Activated T-helper 2 cell treated with anti-CD3 and anti-CD28 coated beads, Interferon-gamma antibody, Interleukin-2, Interleukin-4, amounts not matched to agents 10 μg/mL and 5 μg/mL and 100 μg/mL, durations not matched to agents 14 hours and 24 hours and 36 hours (primary cell): Measurements from ENCODE around the gene AKAP1. TPM values are rescaled to one million over a fixed set of nuclear protein-coding genes. Genes with fewer than 3 reads are reported as not detected.
"Not testable (repeated sequence)": the region's sequence is repeated elsewhere in the genome, so short reads cannot be mapped to it uniquely, and the experiment has no call there.

Experiments
- DNase-seq: peaks from one replicate; pipeline ENCODE4 v3.0.0; 2021; ENCODE audit warnings: low spot score
- H3K27ac Mint-ChIP-seq: one replicate; pipeline ENCODE4 v1.8.0; 2021; ENCODE audit warnings: mixed read lengths
- H3K27me3 Mint-ChIP-seq: one replicate; pipeline ENCODE4 v1.8.0; 2021; ENCODE audit warnings: low read depth, mixed read lengths
- H3K36me3 Mint-ChIP-seq: one replicate; pipeline ENCODE4 v1.8.0; 2021; ENCODE audit warnings: low read depth, mixed read lengths
- H3K4me1 Mint-ChIP-seq: one replicate; pipeline ENCODE4 v1.8.0; 2021; ENCODE audit warnings: low read depth, mixed read lengths
- H3K4me3 Mint-ChIP-seq: one replicate; pipeline ENCODE4 v1.8.0; 2021; ENCODE audit warnings: low read depth, mild to moderate bottlenecking, moderate library complexity, mixed read lengths
- H3K9me3 Mint-ChIP-seq: one replicate; pipeline ENCODE4 v1.8.0; 2021; ENCODE audit warnings: mixed read lengths
- intact Hi-C: fragments of 100-400 bp; cut with micrococcal nuclease; formaldehyde crosslinking; loops from one replicate; pipeline ENCODE4 v1.15.1; 2023
- total RNA-seq: library from RNA; stranded (reverse); gene quantifications from 2 replicates; pipeline ENCODE4 v1.2.3, GENCODE V29; 2022

Gene AKAP1
- total RNA-seq, 1 donor from 2014 or later, result 38.7 TPM

- Mint-ChIP-seq H3K27ac (no peak overlapping the region), H3K4me1 (peaks cover 13% of the 10 kb centered on the region), H3K4me3 (no peak overlapping the region), H3K9me3 (no peaks in the 10 kb centered on the region), H3K36me3 (peaks cover 5% of the 10 kb centered on the region), H3K27me3 (no peaks in the 10 kb centered on the region)
- intact Hi-C loops, result no loop called here
- no peak for DNase-seq
Measured at GRCh38 chr17:57102122-57102521, 17.1 kb downstream of the AKAP1 start.

GRCh38 chr17:57102660-57103059 lies 17.6 kb downstream of the AKAP1 start:
- H3K9me3 Mint-ChIP-seq, H3K36me3 Mint-ChIP-seq, H3K27me3 Mint-ChIP-seq, H3K4me3 Mint-ChIP-seq, intact Hi-C loops, DNase-seq, H3K27ac Mint-ChIP-seq: not testable (repeated sequence)
- H3K4me1 Mint-ChIP-seq, result peaks cover 16% of the 10 kb centered on the region

GRCh38 chr17:57104461-57105175 lies 19.6 kb downstream of the AKAP1 start:
- Mint-ChIP-seq H3K4me3 (no peak overlapping the region), H3K4me1 (peaks cover 11% of the 10 kb centered on the region), H3K36me3 (peaks cover 5% of the 10 kb centered on the region), H3K27ac (no peak overlapping the region), H3K9me3 (no peaks in the 10 kb centered on the region), H3K27me3 (no peaks in the 10 kb centered on the region)
- no peak for DNase-seq
- intact Hi-C loops, result no loop called here

GRCh38 chr17:57105591-57105990 lies 20.5 kb downstream of the AKAP1 start:
- H3K27ac Mint-ChIP-seq, result no peak overlapping the region
- H3K4me3 Mint-ChIP-seq, result no peak overlapping the region
- no peaks in the 10 kb centered on the region for H3K9me3 Mint-ChIP-seq
- peaks cover 11% of the 10 kb centered on the region for H3K4me1 Mint-ChIP-seq
- peaks cover 8% of the 10 kb centered on the region for H3K36me3 Mint-ChIP-seq
- intact Hi-C loops, result no loop called here
- no peak for DNase-seq
- H3K27me3 Mint-ChIP-seq, result no peaks in the 10 kb centered on the region

GRCh38 chr17:57106107-57106835 lies 21.2 kb downstream of the AKAP1 start:
- Mint-ChIP-seq H3K27me3 (no peaks in the 10 kb centered on the region), H3K9me3 (no peaks in the 10 kb centered on the region), H3K4me3 (no peak overlapping the region), H3K36me3 (peaks cover 8% of the 10 kb centered on the region), H3K4me1 (peaks cover 11% of the 10 kb centered on the region), H3K27ac (no peak overlapping the region)
- DNase-seq, result no peak
- intact Hi-C loops, result no loop called here

DNA sequence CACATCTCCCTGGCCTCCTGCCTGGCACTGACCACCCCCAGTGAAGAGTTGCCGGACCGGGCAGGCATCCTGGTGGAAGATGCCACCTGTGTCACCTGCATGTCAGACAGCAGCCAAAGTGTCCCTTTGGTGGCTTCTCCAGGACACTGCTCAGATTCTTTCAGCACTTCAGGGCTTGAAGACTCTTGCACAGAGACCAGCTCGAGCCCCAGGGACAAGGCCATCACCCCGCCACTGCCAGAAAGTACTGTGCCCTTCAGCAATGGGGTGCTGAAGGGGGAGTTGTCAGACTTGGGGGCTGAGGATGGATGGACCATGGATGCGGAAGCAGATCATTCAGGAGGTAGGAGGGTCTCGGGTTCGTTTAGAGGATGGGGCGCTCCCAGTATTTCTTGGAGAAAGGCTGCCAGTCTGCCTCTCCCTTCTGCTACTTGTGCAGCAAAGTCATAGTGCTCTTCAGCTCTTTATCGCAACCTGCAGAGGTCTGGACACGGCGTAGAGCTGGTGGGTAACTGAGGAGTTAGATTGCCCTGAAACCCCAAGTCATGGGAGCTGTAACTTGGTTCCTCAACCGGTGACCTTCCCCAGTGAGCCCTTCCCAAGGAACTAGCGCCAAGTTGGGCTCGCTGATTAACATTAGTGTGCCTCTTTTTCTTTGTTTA lies 21.9 kb downstream of the AKAP1 start:
- no peak for DNase-seq
- H3K4me1 Mint-ChIP-seq, result peaks cover 5% of the 10 kb centered on the region
- H3K4me3 Mint-ChIP-seq, result no peak overlapping the region
- intact Hi-C loops, result no loop called here
- peaks cover 8% of the 10 kb centered on the region for H3K36me3 Mint-ChIP-seq
- no peaks in the 10 kb centered on the region for H3K9me3 Mint-ChIP-seq
- no peaks in the 10 kb centered on the region for H3K27me3 Mint-ChIP-seq
- H3K27ac Mint-ChIP-seq, result no peak overlapping the region

DNA sequence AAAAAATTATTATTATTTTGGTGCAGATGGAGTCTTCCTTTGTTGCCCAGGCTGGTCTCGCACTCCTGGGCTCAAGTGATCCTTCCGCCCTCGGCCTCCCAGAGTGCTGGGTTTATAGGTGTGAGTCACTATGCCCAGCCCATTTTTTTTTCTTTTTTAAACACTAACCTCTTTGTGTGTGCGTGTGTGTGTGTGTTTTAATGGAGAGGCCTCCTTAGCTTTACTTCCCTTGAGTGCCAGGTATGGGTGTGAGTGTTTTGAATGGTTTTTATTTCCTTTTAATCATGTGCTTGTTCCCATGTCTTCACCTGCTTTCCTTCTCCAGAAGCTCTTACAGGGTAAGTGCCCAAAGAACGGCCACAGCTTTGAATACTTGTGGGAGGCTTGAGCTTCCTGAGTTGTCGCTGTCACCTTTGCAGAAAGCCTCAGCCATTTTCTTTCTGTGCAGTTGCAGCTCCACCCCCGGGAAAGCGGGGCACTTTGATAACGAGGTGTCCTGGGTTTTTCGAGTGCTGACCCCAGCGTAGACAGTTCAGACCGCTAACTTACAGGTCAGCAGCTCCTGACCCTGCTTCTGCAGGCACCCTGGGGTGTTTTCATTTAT lies 22.6 kb downstream of the AKAP1 start:
- Mint-ChIP-seq H3K27me3 (no peaks in the 10 kb centered on the region), H3K27ac (no peak overlapping the region), H3K9me3 (no peaks in the 10 kb centered on the region), H3K4me1 (peaks cover 4% of the 10 kb centered on the region), H3K36me3 (peaks cover 8% of the 10 kb centered on the region), H3K4me3 (no peak overlapping the region)
- intact Hi-C loops, result no loop called here
- DNase-seq, result no peak

- no peak for DNase-seq
- H3K36me3 Mint-ChIP-seq, result peaks cover 8% of the 10 kb centered on the region
- intact Hi-C loops, result no loop called here
- H3K9me3 Mint-ChIP-seq, result no peaks in the 10 kb centered on the region
- no peaks in the 10 kb centered on the region for H3K27me3 Mint-ChIP-seq
- no peak overlapping the region for H3K27ac Mint-ChIP-seq
- H3K4me3 Mint-ChIP-seq, result no peak overlapping the region
- peaks cover 4% of the 10 kb centered on the region for H3K4me1 Mint-ChIP-seq
Measured at GRCh38 chr17:57108671-57109392, 23.8 kb downstream of the AKAP1 start.

DNA sequence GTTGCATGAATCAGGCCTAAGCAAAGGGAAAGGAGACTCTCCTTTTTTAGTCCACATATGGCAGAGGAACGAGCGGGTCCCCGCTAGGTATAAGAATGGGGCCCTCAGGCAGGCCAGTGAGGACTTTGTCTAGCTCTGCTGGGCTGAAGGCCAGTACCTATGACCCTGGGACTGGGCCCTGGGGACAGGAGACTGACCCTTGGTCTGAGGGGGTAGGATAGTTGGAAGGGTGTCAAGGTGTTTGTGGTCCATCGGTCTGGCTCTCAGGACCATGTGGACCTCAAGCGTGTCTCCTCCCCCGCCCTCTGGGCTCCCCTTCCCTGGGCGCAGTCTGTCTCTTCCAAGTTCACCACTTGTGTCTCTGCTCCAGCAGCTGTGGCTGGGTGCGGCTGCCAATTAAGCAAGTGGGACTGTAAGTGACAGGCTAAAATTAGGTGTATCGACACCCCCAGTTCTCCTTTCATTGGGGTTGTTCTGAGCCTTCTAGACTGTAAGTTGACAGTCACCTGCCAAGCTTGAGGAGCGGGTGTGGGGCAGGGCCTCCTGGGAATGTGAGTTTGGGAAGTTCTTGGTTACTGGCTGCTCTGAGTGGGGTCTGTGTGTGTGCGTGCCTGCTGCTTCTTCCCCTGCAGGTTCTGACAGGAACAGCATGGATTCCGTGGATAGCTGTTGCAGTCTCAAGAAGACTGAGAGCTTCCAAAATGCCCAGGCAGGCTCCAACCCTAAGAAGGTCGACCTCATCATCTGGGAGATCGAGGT lies 24.5 kb downstream of the AKAP1 start:
- Mint-ChIP-seq H3K4me1 (peaks cover 4% of the 10 kb centered on the region), H3K4me3 (no peak overlapping the region), H3K27ac (no peak overlapping the region), H3K9me3 (no peaks in the 10 kb centered on the region), H3K27me3 (no peaks in the 10 kb centered on the region), H3K36me3 (peaks cover 15% of the 10 kb centered on the region)
- DNase-seq, result no peak
- intact Hi-C loops, result no loop called here

- peaks cover 20% of the 10 kb centered on the region for H3K36me3 Mint-ChIP-seq
- no peaks in the 10 kb centered on the region for H3K27me3 Mint-ChIP-seq
- no peak overlapping the region for H3K27ac Mint-ChIP-seq
- intact Hi-C loops, result no loop called here
- DNase-seq, result no peak
- no peak overlapping the region for H3K4me3 Mint-ChIP-seq
- H3K4me1 Mint-ChIP-seq, result peaks cover 4% of the 10 kb centered on the region
- no peaks in the 10 kb centered on the region for H3K9me3 Mint-ChIP-seq
Measured at GRCh38 chr17:57110152-57110542, 25.1 kb downstream of the AKAP1 start.

DNA sequence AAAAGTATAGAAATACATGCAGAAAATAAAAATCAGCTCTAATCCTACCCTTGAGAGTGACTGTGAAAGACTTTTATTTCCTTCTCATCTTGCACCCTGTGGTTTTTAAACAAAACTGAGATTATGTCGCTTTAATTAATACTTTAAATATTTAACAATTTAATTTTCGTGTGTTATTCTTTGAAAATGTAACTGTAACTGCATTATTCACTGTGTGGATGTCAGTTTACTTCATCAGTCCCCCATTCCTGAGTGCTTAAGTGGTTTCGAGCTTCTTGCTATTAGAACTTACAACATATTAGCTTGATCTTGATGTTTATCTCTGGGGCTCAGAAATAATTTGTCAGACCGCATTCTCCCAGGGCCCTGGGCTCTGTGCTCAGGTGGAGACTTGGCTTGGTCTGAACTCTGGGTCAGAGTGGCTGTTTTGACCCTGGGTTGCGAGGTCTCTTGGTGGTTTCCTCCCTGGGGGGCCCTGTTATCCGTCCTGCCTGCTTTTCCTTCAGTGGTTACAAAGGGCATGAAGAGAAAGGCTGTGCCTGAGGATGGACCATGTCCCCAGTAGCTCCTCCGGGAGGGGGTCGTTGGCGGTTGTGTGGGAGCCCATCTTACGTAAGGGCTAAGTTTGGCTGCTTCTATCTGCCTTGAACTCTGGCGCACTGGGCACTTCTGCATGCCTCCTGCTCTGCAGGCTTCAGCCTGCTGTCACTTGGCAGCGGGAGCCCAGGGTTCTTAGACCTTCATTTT lies 25.7 kb downstream of the AKAP1 start:
- Mint-ChIP-seq H3K27me3 (no peaks in the 10 kb centered on the region), H3K36me3 (peaks cover 22% of the 10 kb centered on the region), H3K9me3 (no peaks in the 10 kb centered on the region), H3K4me3 (no peak overlapping the region), H3K27ac (no peak overlapping the region), H3K4me1 (peaks cover 4% of the 10 kb centered on the region)
- DNase-seq, result no peak
- intact Hi-C loops, result no loop called here
